Measurements from ENCODE around the gene PTGDS.
A peak's percentile ranks its signal among the peaks of the same experiment; 100 is the strongest.

PTGDS gene

GRCh38 chr9:136962163-136962562, 15.1 kb upstream of the PTGDS start (continued):
- TF ChIP-seq INSM2 (tag by site-specific recombination; IDR thresholded peaks at IDR 0.05) (no peak), ZEB2 (tag by site-specific recombination; IDR thresholded peaks at IDR 0.05) (no peak), MYNN (tag by site-specific recombination; IDR thresholded peaks at IDR 0.05; ENCODE audit: borderline replicate concordance) (no peak), RBAK (tag by site-specific recombination; IDR thresholded peaks at IDR 0.05) (no peak)

GRCh38 chr9:136962701-136963248, 14.5 kb upstream of the PTGDS start:
- no peak overlapping the region for H3K27ac ChIP-seq (ENCODE audit: extremely low read depth, low read depth, low read length)
- CTCF ChIA-PET: interaction anchor here (0.7 to 2.1 kb wide), 3 partner anchors 15 to 180 kb away, joined by 3 to 9 read pairs (median 3); no protein-coding TSS in a partner anchor
- H3K4me1 ChIP-seq (ENCODE audit: control insufficient read depth, insufficient read depth, low read length): no peaks in the 10 kb centered on the region
- POLR2A ChIA-PET: no interaction called here
- no peaks in the 10 kb centered on the region for H3K9me3 ChIP-seq (ENCODE audit: control insufficient read depth, insufficient read depth, low read depth, low read length)
- no peak overlapping the region for H3K4me3 ChIP-seq (ENCODE audit: low read depth, low read length)
- TF ChIP-seq ZFHX2 (tag by site-specific recombination; conservative IDR thresholded peaks at IDR 0.05): 0 out of 2 replicates have a peak, but pooled peaks have one; percentile 7
- TF ChIP-seq ZFP69B (tag by site-specific recombination; IDR thresholded peaks at IDR 0.05): peak; percentile 48; the same call in 1 of the 2 replicates
- no peak for TF ChIP-seq ZNF555 (tag by site-specific recombination; conservative IDR thresholded peaks at IDR 0.05)
- no peak for TF ChIP-seq ZNF394 (tag by site-specific recombination; IDR thresholded peaks at IDR 0.05; ENCODE audit: borderline replicate concordance)
- peak; percentile 94 for TF ChIP-seq ZSCAN4 (tag by site-specific recombination; IDR thresholded peaks at IDR 0.05)
- 0 out of 2 replicates have a peak, but pooled peaks have one; percentile 9 for TF ChIP-seq EGR2 (tag by site-specific recombination; IDR thresholded peaks at IDR 0.05; ENCODE audit: low read depth)
- no peak for TF ChIP-seq SP7 (tag by site-specific recombination; IDR thresholded peaks at IDR 0.05)
- no peaks in the 10 kb centered on the region for H3K36me3 ChIP-seq (ENCODE audit: control insufficient read depth in 2 of 2, insufficient read depth in 1 of 2, low read length in 2 of 2)

- no peaks in the 10 kb centered on the region for H3K4me1 ChIP-seq (ENCODE audit: control insufficient read depth, insufficient read depth, low read length)
- no peaks in the 10 kb centered on the region for H3K9me3 ChIP-seq (ENCODE audit: control insufficient read depth, insufficient read depth, low read depth, low read length)
- H3K36me3 ChIP-seq (ENCODE audit: control insufficient read depth in 2 of 2, insufficient read depth in 1 of 2, low read length in 2 of 2): no peaks in the 10 kb centered on the region
- H3K4me3 ChIP-seq (ENCODE audit: low read depth, low read length): no peak overlapping the region
- no peak overlapping the region for H3K27ac ChIP-seq (ENCODE audit: extremely low read depth, low read depth, low read length)
- ChIA-PET POLR2A (no interaction called here), CTCF (interaction anchor here (1.0 to 2.1 kb wide), 2 partner anchors 16 to 180 kb away, joined by 3 to 9 read pairs; no protein-coding TSS in a partner anchor)
- TF ChIP-seq ZBTB11 (tag by site-specific recombination; conservative IDR thresholded peaks at IDR 0.05; ENCODE audit: low read depth) (no peak), ZNF202 (tag by site-specific recombination; IDR thresholded peaks at IDR 0.05; ENCODE audit: borderline replicate concordance) (no peak), ZFP69B (tag by site-specific recombination; IDR thresholded peaks at IDR 0.05) (0 out of 2 replicates have a peak, but pooled peaks have one; percentile 0), ZBTB20 (tag by site-specific recombination; IDR thresholded peaks at IDR 0.05) (peak; percentile 52)
Observed at GRCh38 chr9:136963341-136963740, 14.0 kb upstream of the PTGDS start.

Data from HEK293 (cell line).